Fibroblast of lung (primary cell): ENCODE measurements around the gene SCGB1D4.
A peak's percentile ranks its signal among the peaks of the same experiment; 100 is the strongest.

ENCODE experiments used
- EZH2 ChIP-seq: IDR thresholded peaks from 2 replicates; pipeline ENCODE4 v1.5.1; 2012; ENCODE audit warnings: low read length, control low read depth, mild to moderate bottlenecking; ENCODE audit errors: missing control alignments
- TF ChIP-seq, protein P1 (sequence below), 2 donors: IDR thresholded peaks in 1 of 2; conservative IDR thresholded peaks in 1 of 2; 1 replicate in 1 of 2; 2 replicates in 1 of 2; pipeline ENCODE4 v1.5.1; 2011 to 2012; ENCODE audit warnings: low read length in 2 of 2, control low read depth in 1 of 2, inconsistent platforms in 1 of 2, low read depth in 1 of 2, mild to moderate bottlenecking in 1 of 2

DNA sequence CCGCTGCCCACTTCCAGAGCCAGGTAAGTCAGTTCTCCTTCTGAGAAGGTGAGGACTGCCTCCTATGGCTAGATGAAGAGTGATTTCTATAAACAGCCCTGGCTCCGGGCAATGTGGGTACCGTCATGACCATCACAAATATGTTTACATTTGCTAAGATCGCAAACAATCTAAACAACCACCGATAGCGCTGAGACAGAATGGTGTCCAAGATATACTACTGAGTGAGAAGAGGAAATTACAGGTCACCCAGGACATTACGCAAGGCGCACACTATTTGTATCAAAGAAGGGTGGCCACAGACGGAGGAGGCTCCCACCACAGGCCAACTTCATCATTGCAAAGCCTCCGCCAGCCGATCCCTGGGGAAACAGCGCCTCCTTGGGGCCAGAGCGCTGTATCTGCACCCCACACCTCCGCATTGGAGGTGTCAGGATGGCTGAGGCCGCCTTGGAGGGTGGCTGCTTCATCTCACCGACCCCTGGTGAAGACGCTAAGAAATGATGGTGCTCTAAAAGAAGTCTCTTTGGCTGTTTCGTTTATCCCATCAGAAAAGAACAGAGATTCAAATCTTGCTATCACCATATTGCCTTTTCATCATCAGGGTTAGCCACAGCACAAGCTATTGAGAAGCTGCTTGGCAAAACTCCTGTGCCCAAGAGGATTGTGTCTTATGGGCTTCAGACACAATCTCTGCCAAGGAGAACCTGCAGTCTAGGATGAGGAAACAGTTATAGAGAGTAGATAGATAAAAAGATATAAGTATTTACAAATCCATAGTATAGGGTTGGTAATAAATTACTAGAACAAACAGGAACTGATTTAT is 26.1 kb upstream of the SCGB1D4 start:
- no peak for TF ChIP-seq EZH2
- TF ChIP-seq, protein P1, sequence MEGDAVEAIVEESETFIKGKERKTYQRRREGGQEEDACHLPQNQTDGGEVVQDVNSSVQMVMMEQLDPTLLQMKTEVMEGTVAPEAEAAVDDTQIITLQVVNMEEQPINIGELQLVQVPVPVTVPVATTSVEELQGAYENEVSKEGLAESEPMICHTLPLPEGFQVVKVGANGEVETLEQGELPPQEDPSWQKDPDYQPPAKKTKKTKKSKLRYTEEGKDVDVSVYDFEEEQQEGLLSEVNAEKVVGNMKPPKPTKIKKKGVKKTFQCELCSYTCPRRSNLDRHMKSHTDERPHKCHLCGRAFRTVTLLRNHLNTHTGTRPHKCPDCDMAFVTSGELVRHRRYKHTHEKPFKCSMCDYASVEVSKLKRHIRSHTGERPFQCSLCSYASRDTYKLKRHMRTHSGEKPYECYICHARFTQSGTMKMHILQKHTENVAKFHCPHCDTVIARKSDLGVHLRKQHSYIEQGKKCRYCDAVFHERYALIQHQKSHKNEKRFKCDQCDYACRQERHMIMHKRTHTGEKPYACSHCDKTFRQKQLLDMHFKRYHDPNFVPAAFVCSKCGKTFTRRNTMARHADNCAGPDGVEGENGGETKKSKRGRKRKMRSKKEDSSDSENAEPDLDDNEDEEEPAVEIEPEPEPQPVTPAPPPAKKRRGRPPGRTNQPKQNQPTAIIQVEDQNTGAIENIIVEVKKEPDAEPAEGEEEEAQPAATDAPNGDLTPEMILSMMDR (conservative IDR thresholded peaks at IDR 0.05 in 1 of 2, IDR thresholded peaks at IDR 0.05 in 1 of 2; ENCODE audit: low read depth in 1 of 2, low read length in 2 of 2) = peak; percentile 7 to 65
